ENCODE results near the gene KLF13. TPM values are rescaled to one million over a fixed set of nuclear protein-coding genes. Genes with fewer than 3 reads are reported as not detected.

KLF13 gene
- total RNA-seq, 1 donor from 2014 or later = 235 TPM

- H3K27me3 ChIP-seq = no peaks in the 10 kb centered on the region
- no peaks in the 10 kb centered on the region for H3K36me3 ChIP-seq
- peaks cover 8 to 13% of the 10 kb centered on the region in 2 donors for H3K9me3 ChIP-seq
- TF ChIP-seq CTCF (IDR thresholded peaks at IDR 0.05) = no peak
- DNase-seq (ENCODE audit: low spot score in 2 of 2) = no peak
- no peak overlapping the region for H3K27ac ChIP-seq
- no peak overlapping the region for H3K4me3 ChIP-seq
- no peaks in the 10 kb centered on the region for H3K4me1 ChIP-seq
- intact Hi-C loops (cut with DNase I) = no loop called here
Measured at GRCh38 chr15:31314380-31314779, 12.3 kb upstream of the KLF13 start.

DNA sequence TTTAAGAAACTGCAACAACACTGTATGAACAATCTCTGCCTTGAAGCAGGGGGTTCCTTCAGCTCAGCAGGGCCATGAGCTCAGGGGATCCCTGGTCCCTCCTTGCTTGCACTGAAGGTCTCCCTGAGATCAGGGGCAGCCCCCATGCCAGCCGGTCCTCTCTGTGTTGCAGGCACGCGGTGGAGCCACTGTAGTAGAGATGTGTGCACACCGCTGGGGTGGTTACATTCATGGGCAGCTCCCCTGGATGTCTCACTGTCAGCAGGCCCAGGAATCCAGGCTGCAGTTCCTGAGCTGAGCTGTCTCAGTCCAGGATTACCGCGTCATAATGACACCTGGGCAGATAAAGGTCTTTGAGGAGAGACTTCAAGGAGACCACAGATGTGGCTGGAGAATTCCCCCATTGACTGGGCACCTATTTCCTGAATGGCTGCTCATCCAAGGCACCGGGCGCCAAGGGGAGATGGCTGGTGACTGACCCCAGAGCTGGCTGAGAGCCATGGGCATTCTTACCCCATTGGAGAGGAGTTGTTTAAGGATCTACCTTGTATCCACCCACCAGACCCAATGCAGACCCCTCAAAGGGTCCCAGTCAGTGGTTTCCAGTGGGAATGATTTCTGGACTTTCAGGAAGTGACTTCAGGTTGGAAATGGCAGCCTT is 10.4 kb upstream of the KLF13 start:
- no peak for TF ChIP-seq CTCF (IDR thresholded peaks at IDR 0.05)
- peaks cover 8 to 13% of the 10 kb centered on the region in 2 donors for H3K9me3 ChIP-seq
- intact Hi-C loops (cut with DNase I) = no loop called here
- no peak overlapping the region for H3K4me3 ChIP-seq
- DNase-seq (ENCODE audit: low spot score in 2 of 2) = no peak
- no peaks in the 10 kb centered on the region for H3K4me1 ChIP-seq
- H3K27me3 ChIP-seq = no peaks in the 10 kb centered on the region
- H3K27ac ChIP-seq = no peak overlapping the region
- H3K36me3 ChIP-seq = no peaks in the 10 kb centered on the region

DNA sequence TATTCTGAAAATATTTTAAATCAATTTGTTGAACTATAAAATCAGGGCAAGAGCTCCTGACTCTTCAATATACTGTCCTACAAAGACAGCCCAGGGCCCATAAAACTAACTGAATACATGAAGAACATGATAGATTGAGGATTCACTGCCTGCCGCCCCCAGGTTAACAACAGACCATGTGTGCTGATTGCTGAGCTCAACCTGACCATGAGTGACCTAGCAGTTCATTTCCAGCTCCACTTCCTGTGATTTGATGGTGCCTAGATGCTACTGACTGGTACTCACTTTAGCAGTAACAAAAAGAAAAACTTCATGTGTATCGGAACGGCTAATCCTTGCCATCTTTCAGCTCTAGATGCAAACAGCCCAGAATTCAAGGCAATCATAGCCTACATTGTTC is 9.6 kb upstream of the KLF13 start:
- no peak overlapping the region for H3K27ac ChIP-seq
- no peak for TF ChIP-seq CTCF (IDR thresholded peaks at IDR 0.05)
- H3K4me3 ChIP-seq = no peak overlapping the region
- DNase-seq (ENCODE audit: low spot score in 2 of 2) = no peak
- no peaks in the 10 kb centered on the region for H3K4me1 ChIP-seq
- no peaks in the 10 kb centered on the region for H3K36me3 ChIP-seq
- no peaks in the 10 kb centered on the region for H3K27me3 ChIP-seq
- H3K9me3 ChIP-seq = peaks cover 8 to 13% of the 10 kb centered on the region in 2 donors
- intact Hi-C loops (cut with DNase I) = no loop called here

DNA sequence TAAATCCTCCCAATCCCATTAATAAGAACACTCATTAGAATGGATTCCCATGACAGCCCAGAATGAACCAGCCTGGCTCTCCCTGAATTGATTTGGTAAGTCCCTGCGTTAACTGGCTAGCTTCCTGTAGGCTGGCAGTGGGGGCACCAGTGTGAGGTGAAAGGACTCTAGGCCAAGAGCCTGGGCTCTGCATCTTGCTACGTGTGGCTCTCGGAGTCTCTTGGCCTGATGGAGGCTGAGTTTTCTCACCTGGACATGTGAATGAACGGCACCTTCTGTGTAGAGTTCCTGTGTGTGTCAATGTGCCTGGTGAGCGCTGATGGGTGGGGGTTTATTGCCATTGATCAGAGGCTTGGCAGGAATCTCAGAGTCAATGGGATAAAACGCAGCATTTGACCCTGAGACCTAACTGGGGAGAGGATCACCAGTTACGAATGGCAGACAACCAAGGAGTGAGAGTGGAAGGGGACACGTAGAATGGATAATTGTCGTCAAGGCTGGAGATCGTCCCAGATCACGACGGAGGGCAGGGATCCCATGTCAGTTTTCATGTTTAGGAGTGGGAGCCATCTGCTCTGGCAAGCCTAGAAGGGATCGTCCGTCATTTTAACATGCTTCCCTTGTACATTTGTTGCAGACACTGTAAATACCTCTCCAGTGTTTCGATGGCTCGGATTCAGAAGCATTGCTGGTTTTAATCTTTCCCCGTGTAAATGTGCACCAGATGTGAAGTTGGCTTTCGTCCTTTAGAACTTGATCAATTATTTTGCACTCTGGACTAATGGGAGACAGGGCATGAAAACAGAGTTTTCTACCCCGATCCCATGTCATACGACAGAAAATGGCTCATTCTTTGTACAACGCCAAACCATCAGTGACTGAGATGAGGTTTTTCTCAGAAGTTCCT is 9.0 kb upstream of the KLF13 start:
- no peak for DNase-seq (ENCODE audit: low spot score in 2 of 2)
- no peaks in the 10 kb centered on the region for H3K27me3 ChIP-seq
- no peaks in the 10 kb centered on the region for H3K36me3 ChIP-seq
- intact Hi-C loops (cut with DNase I) = no loop called here
- no peak overlapping the region for H3K4me3 ChIP-seq
- H3K9me3 ChIP-seq = peaks cover 8 to 13% of the 10 kb centered on the region in 2 donors
- TF ChIP-seq CTCF (IDR thresholded peaks at IDR 0.05) = no peak
- H3K4me1 ChIP-seq = no peaks in the 10 kb centered on the region
- no peak overlapping the region for H3K27ac ChIP-seq

DNA sequence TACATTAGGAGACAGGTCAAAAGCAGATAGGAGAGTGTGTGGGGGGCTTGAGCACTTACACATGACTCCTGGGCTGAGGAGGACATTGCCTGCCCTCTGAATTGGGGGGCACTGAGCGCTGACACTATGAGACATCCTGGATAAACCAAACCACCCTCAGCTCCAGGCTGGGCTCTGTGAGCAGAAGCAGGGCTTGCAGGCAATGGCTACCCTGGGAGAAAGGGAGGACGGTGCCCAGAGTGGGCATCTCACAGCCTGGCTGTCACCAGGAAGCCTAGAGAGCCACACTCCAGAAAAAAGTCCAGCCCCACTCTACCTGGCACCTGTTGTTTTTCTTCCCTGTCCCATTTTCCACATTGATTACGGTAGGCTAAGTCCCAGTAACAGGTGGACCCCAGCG is 8.2 kb upstream of the KLF13 start:
- Histone ChIP-seq H3K4me1 (no peaks in the 10 kb centered on the region), H3K36me3 (no peaks in the 10 kb centered on the region), H3K4me3 (no peak overlapping the region), H3K27me3 (no peaks in the 10 kb centered on the region), H3K27ac (no peak overlapping the region), H3K9me3 (peaks cover 4 to 8% of the 10 kb centered on the region in 2 donors)
- intact Hi-C loops (cut with DNase I) = no loop called here
- TF ChIP-seq CTCF (IDR thresholded peaks at IDR 0.05) = no peak
- no peak for DNase-seq (ENCODE audit: low spot score in 2 of 2)
